ENCODE results near the gene UPP1. TPM values are rescaled to one million over a fixed set of nuclear protein-coding genes. Genes with fewer than 3 reads are reported as not detected.

UPP1 gene
- total and polyA plus RNA-seq, 8 donors = 0.87 to 45.7 (median 14.3) TPM

DNA sequence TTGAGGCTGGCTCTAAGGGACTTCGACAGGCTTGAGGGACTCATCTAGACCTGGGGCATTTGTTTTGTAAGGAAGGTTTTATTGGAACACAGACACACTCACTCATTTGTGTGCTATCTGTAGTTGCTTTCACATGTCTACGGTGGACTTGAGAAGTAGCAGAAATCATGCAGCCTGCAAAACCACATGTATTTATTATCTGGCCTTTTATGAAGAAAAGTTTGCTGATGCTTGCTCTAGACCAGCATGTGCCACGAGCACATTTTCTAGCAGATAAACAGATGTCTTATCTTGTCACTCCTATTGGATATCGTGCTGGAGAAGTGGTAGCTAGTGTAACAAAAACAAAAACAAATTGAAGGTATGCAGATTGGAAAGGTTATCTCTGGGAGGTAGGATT lies 9.8 kb downstream of the UPP1 start:
- 54 to 79% (median 70%) methylated on average over 3 to 4 of the region's 4 CpGs for WGBS, 5 donors
- no peak overlapping the region for H3K4me3 ChIP-seq
- H3K9me3 ChIP-seq = no peaks in the 10 kb centered on the region
- no peak for TF ChIP-seq POLR2A (IDR thresholded peaks at IDR 0.05)
- TF ChIP-seq, protein P1, sequence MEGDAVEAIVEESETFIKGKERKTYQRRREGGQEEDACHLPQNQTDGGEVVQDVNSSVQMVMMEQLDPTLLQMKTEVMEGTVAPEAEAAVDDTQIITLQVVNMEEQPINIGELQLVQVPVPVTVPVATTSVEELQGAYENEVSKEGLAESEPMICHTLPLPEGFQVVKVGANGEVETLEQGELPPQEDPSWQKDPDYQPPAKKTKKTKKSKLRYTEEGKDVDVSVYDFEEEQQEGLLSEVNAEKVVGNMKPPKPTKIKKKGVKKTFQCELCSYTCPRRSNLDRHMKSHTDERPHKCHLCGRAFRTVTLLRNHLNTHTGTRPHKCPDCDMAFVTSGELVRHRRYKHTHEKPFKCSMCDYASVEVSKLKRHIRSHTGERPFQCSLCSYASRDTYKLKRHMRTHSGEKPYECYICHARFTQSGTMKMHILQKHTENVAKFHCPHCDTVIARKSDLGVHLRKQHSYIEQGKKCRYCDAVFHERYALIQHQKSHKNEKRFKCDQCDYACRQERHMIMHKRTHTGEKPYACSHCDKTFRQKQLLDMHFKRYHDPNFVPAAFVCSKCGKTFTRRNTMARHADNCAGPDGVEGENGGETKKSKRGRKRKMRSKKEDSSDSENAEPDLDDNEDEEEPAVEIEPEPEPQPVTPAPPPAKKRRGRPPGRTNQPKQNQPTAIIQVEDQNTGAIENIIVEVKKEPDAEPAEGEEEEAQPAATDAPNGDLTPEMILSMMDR (IDR thresholded peaks at IDR 0.05) = no peak
- intact Hi-C loops (cut with DNase I; ENCODE audit: low total_unique reads) = no loop called here
- no peak for DNase-seq
- H3K27ac ChIP-seq = peak overlapping the region in 1 of 5 donors; percentile 82
- H3K4me1 ChIP-seq = peaks cover 0 to 35% (median 0%) of the 10 kb centered on the region in 4 donors
- H3K27me3 ChIP-seq = no peaks in the 10 kb centered on the region
- peaks cover 3 to 79% (median 63%) of the 10 kb centered on the region in 4 donors for H3K36me3 ChIP-seq

DNA sequence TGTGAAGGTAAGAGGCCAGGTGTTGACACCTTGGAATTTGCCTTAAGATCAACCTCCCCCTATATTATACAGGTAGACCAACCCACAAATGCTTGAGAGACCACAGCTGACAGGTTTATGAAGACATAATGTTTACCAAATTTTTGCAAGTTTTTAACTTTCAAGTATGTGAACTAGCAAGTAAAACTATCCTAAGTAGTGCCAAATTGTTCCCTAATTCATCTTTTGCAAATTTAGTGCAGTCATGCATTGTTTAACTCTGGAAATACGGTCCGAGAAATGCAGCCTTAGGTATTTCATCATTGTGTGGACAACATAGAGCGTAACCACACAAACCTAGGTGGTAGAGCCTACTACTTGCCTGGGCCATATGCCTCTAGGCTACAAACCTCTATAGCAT lies 10.7 kb downstream of the UPP1 start:
- Histone ChIP-seq H3K27ac (no peak overlapping the region), H3K4me3 (no peak overlapping the region), H3K36me3 (peaks cover 3 to 79% (median 67%) of the 10 kb centered on the region in 4 donors), H3K27me3 (no peaks in the 10 kb centered on the region), H3K9me3 (no peaks in the 10 kb centered on the region), H3K4me1 (peaks cover 0 to 28% (median 0%) of the 10 kb centered on the region in 4 donors)
- WGBS, 5 donors = 79 to 95% (median 87%) methylated on average over 3 of the region's 3 CpGs
- no peak for DNase-seq
- intact Hi-C loops (cut with DNase I; ENCODE audit: low total_unique reads) = loop anchor here (10.0 kb wide), 1 partner anchor 105 kb away; no protein-coding TSS in a partner anchor
- no peak for TF ChIP-seq EP300 (IDR thresholded peaks at IDR 0.05)
- no peak for TF ChIP-seq POLR2A (IDR thresholded peaks at IDR 0.05)
- no peak for TF ChIP-seq POLR2AphosphoS5 (IDR thresholded peaks at IDR 0.05)
- TF ChIP-seq, protein P1 (IDR thresholded peaks at IDR 0.05) = no peak

DNA sequence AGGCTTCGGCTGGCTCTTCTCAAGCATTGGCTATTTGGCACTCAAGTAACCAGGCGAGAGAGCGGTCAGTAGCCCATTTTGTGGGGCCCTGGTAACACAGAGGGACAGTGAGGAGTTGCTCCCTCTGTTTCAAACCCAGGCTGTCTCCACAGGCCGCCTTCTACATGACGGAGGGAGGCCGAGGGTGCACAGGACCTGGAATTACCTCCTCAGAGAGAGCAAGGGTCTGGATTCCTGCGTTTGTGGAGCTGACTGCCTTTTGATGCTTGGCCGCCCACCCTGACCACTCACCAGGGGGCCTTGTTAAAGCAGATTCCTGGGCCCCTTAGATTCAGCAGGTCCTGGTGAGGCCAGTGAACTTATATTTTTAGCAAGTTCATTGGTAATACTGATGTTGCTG lies 12.3 kb downstream of the UPP1 start:
- DNase-seq = no peak
- H3K36me3 ChIP-seq = peaks cover 3 to 80% (median 70%) of the 10 kb centered on the region in 4 donors
- no peak overlapping the region for H3K4me3 ChIP-seq
- H3K4me1 ChIP-seq = peaks cover 0 to 15% (median 0%) of the 10 kb centered on the region in 4 donors
- 96 to 99% (median 99%) methylated on average over 8 of the region's 8 CpGs for WGBS, 5 donors
- H3K27me3 ChIP-seq = no peaks in the 10 kb centered on the region
- H3K9me3 ChIP-seq = no peaks in the 10 kb centered on the region
- TF ChIP-seq POLR2A (IDR thresholded peaks at IDR 0.05) = no peak
- TF ChIP-seq POLR2AphosphoS5 (IDR thresholded peaks at IDR 0.05) = no peak
- TF ChIP-seq, protein P1 (IDR thresholded peaks at IDR 0.05) = no peak
- TF ChIP-seq EP300 (IDR thresholded peaks at IDR 0.05) = no peak
- intact Hi-C loops (cut with DNase I; ENCODE audit: low total_unique reads) = loop anchor here (10.0 kb wide), 1 partner anchor 107 kb away; no protein-coding TSS in a partner anchor
- H3K27ac ChIP-seq = no peak overlapping the region

DNA sequence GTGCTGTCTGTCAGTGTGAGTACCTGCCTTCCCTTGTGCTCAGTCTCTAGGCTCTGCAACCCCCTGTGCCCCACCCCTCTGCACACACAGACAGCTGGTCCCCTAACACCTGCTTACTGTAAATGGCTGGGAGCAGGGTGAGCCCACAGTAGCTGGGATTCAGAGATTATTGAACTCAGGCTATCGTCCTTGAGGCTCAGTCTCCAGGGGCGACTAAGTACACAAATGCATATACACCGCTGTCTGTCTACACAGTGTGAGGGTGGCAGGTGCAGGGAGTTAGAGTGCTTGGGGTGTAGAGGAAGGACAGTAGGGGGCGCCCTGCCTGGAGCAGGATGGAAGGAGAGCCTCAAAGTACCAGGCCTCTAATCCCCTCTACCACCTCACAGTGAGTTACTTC lies 12.9 kb downstream of the UPP1 start:
- peaks cover 8 to 86% (median 71%) of the 10 kb centered on the region in 4 donors for H3K36me3 ChIP-seq

More for the DNA sequence above, 12.9 kb downstream of the UPP1 start:
- Histone ChIP-seq H3K4me1 (peaks cover 0 to 9% (median 0%) of the 10 kb centered on the region in 4 donors), H3K4me3 (no peak overlapping the region), H3K9me3 (no peaks in the 10 kb centered on the region), H3K27ac (no peak overlapping the region), H3K27me3 (no peaks in the 10 kb centered on the region)
- intact Hi-C loops (cut with DNase I; ENCODE audit: low total_unique reads) = loop anchor here (10.0 kb wide), 1 partner anchor 107 kb away; no protein-coding TSS in a partner anchor
- WGBS, 5 donors = 52 to 79% (median 73%) methylated on average over 4 of the region's 4 CpGs
- no peak for TF ChIP-seq EP300 (IDR thresholded peaks at IDR 0.05)
- no peak for TF ChIP-seq POLR2AphosphoS5 (IDR thresholded peaks at IDR 0.05)
- TF ChIP-seq, protein P1 (IDR thresholded peaks at IDR 0.05) = no peak
- no peak for TF ChIP-seq POLR2A (IDR thresholded peaks at IDR 0.05)
- peak in 1 of 2 donors; percentile 35 for DNase-seq
